Type B pancreatic cell (in vitro differentiated cells): Measurements from ENCODE around the gene PARD3B. TPM values are rescaled to one million over a fixed set of nuclear protein-coding genes. Genes with fewer than 3 reads are reported as not detected.

Experiments used
- DNase-seq: peaks from one replicate; pipeline ENCODE4 v3.0.0; 2021; ENCODE audit warnings: mixed read lengths; ENCODE audit not compliant: unreplicated experiment; ENCODE audit errors: extremely low spot score
- H3K27ac Mint-ChIP-seq: 2 replicates; pipeline ENCODE4 v1.8.0; 2021; ENCODE audit warnings: mild to moderate bottlenecking, mixed read lengths
- H3K27me3 Mint-ChIP-seq: 2 replicates; pipeline ENCODE4 v1.8.0; 2021; ENCODE audit warnings: mixed read lengths
- H3K36me3 Mint-ChIP-seq: 2 replicates; pipeline ENCODE4 v1.8.0; 2021; ENCODE audit warnings: mixed read lengths
- H3K4me1 Mint-ChIP-seq: one replicate; pipeline ENCODE4 v1.8.0; 2021; ENCODE audit warnings: mixed read lengths; ENCODE audit not compliant: unreplicated experiment
- H3K4me3 Mint-ChIP-seq: 2 replicates; pipeline ENCODE4 v1.8.0; 2021; ENCODE audit warnings: mild to moderate bottlenecking, mixed read lengths
- H3K9me3 Mint-ChIP-seq: 2 replicates; pipeline ENCODE4 v1.8.0; 2021; ENCODE audit warnings: mixed read lengths
- total RNA-seq: library from RNA; stranded (reverse); gene quantifications from 2 replicates; pipeline ENCODE4 v1.2.1, GENCODE V29; 2021; ENCODE audit warnings: low replicate concordance
- TF ChIP-seq, protein P1 (sequence below): fragments of 200-600 bp; sonication (generic); conservative IDR thresholded peaks from 2 replicates; pipeline ENCODE4 v1.5.0; 2021; ENCODE audit warnings: antibody characterized with exemption, mild to moderate bottlenecking

PARD3B gene
- total RNA-seq, 1 donor from 2014 or later, result 15.9 TPM

DNA sequence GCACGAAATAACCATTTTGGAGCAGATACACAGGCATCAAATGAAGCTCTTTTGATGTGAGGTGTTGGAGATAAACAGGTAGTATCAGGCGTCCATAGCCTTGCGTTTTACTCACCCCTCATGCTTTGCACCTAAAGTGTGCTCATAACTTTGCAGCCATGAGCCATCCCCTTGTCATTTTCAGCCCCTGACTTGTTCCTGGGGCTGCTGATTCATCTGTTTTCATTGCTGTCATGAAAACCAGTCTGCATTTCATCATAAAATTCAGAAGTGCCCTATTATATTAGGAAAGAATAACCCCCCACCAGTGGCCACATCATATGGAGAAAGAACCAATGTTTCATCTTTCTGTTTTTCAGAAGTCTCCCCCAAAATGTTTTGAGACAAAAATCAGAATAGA is 807.3 kb downstream of the PARD3B start:
- no peak overlapping the region for H3K27ac Mint-ChIP-seq
- no peak for DNase-seq
- no peak overlapping the region for H3K4me3 Mint-ChIP-seq

DNA sequence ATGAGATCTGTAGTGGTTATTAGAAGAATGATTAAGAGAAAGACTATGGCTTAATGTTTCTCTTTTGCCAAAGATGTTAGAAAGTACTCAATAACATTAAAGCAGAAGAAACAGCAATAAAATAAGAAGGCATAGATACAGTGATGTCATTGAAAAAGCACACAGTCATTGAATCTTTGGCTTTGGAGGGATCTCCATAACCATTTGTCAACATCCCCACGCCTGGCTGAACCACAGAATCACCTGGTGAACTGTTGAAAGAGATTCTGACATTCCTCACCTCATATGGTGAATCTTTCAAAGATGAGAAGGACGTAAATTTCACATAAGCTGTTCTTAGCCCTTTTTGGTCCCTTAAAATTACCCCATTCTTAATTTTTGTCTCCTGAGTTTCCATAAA is 812.5 kb downstream of the PARD3B start:
- no peak overlapping the region for H3K27ac Mint-ChIP-seq
- TF ChIP-seq, protein P1, sequence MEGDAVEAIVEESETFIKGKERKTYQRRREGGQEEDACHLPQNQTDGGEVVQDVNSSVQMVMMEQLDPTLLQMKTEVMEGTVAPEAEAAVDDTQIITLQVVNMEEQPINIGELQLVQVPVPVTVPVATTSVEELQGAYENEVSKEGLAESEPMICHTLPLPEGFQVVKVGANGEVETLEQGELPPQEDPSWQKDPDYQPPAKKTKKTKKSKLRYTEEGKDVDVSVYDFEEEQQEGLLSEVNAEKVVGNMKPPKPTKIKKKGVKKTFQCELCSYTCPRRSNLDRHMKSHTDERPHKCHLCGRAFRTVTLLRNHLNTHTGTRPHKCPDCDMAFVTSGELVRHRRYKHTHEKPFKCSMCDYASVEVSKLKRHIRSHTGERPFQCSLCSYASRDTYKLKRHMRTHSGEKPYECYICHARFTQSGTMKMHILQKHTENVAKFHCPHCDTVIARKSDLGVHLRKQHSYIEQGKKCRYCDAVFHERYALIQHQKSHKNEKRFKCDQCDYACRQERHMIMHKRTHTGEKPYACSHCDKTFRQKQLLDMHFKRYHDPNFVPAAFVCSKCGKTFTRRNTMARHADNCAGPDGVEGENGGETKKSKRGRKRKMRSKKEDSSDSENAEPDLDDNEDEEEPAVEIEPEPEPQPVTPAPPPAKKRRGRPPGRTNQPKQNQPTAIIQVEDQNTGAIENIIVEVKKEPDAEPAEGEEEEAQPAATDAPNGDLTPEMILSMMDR, result no peak
- H3K9me3 Mint-ChIP-seq, result peaks cover 12% of the 10 kb centered on the region
- no peaks in the 10 kb centered on the region for H3K27me3 Mint-ChIP-seq
- DNase-seq, result no peak
- H3K4me1 Mint-ChIP-seq, result peaks cover 29% of the 10 kb centered on the region
- H3K36me3 Mint-ChIP-seq, result peaks cover 8% of the 10 kb centered on the region
- H3K4me3 Mint-ChIP-seq, result no peak overlapping the region

More for the DNA sequence above, 807.3 kb downstream of the PARD3B start:
- Mint-ChIP-seq H3K27me3 (peaks cover 3% of the 10 kb centered on the region), H3K4me1 (peaks cover 25% of the 10 kb centered on the region), H3K9me3 (no peaks in the 10 kb centered on the region), H3K36me3 (no peaks in the 10 kb centered on the region)
- TF ChIP-seq, protein P1, result no peak

DNA sequence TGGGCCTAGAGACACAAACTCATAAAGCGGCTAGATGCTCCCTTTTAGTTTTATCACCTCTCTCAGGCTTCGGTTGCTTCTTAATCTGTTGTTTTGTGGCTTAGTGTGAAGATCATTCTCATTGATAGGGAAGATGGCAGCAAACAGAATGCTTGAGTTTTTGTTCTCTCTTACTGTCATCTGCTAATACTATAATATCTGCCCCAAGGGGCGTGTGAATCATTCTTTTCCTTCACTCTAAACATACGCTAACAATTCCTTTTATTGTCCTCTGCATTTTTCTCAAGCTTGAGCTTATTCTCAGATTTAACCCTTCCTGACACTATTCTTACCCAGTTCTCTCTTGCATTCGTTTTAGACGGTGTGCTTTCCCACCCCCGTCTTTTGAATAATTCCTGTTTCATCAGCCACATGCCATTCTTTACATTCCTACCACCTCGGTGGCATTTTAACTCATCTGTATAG is 813.1 kb downstream of the PARD3B start:
- TF ChIP-seq, protein P1, result no peak
- H3K4me3 Mint-ChIP-seq, result peak overlapping the region; percentile 4
- H3K27me3 Mint-ChIP-seq, result no peaks in the 10 kb centered on the region
- peaks cover 31% of the 10 kb centered on the region for H3K4me1 Mint-ChIP-seq
- H3K27ac Mint-ChIP-seq, result peak overlapping the region; percentile 19
- DNase-seq, result no peak
- H3K36me3 Mint-ChIP-seq, result peaks cover 8% of the 10 kb centered on the region
- H3K9me3 Mint-ChIP-seq, result peaks cover 12% of the 10 kb centered on the region

DNA sequence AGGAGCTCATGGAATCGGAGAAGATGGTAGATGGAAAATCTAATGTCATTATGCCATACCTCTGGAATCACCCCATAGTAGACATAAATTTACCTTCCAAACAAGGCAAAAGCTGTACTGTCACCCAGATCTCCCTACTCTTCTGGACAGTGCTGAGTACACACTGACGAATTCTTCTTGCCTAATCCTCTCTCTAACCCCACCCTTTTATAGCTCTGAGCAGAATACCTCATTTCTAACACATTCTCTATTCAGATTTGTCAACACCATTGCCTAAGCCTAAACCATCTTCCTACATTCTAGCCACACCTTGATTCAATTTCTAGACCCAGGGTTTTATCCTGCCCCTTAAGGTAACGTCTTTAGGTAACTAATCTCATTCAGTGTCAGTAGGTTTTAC is 816.0 kb downstream of the PARD3B start:
- Mint-ChIP-seq H3K27me3 (no peaks in the 10 kb centered on the region), H3K36me3 (peaks cover 8% of the 10 kb centered on the region), H3K9me3 (peaks cover 12% of the 10 kb centered on the region), H3K4me1 (peaks cover 44% of the 10 kb centered on the region), H3K27ac (peak overlapping the region; percentile 40), H3K4me3 (peak overlapping the region; percentile 15)
- TF ChIP-seq, protein P1, result no peak
- no peak for DNase-seq

DNA sequence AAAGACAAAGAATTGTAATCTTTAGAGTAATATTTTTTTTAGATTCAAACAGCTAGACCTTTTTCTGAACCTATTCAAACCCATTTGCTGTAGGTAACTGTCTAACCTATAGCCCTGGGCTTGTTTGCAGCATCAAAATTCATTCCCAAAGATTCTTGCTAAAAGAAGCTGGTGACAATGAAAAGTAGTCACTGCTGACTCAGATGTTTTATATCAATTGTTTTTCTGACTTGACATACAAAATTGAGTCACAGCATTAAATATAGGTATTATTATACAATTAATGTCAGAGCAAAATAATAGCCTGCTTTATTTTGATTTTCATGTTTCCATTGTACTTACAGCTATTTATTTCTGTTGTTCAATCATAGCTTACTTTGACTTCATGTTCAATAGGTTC is 816.7 kb downstream of the PARD3B start:
- Mint-ChIP-seq H3K4me3 (no peak overlapping the region), H3K36me3 (peaks cover 8% of the 10 kb centered on the region), H3K9me3 (peaks cover 12% of the 10 kb centered on the region), H3K27me3 (no peaks in the 10 kb centered on the region), H3K27ac (peak overlapping the region; percentile 40), H3K4me1 (peaks cover 49% of the 10 kb centered on the region)
- TF ChIP-seq, protein P1, result no peak
- DNase-seq, result no peak

DNA sequence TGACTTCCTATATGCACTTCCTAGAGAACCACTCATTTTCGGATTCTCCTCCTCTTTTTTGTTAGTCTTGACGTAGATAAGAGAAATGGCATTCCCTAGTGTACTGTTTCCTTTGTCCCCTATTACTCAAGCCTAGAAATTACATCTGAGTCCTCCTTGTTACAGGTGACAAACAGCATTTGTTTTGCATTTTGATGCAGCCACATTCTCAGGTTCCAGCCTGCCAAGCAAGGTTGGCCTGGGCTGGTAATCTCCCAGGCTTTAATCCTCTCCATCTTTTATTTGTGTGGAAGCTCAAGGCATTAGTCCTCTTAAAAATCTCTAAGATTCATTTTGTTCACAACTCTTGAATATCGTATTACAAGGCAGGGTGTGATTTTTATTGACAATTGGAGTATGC is 819.0 kb downstream of the PARD3B start:
- H3K27ac Mint-ChIP-seq, result no peak overlapping the region
- no peaks in the 10 kb centered on the region for H3K27me3 Mint-ChIP-seq
- DNase-seq, result no peak
- peaks cover 12% of the 10 kb centered on the region for H3K9me3 Mint-ChIP-seq
- peaks cover 8% of the 10 kb centered on the region for H3K36me3 Mint-ChIP-seq
- TF ChIP-seq, protein P1, result no peak
- H3K4me1 Mint-ChIP-seq, result peaks cover 32% of the 10 kb centered on the region
- H3K4me3 Mint-ChIP-seq, result no peak overlapping the region
